Activated naive CD8-positive, alpha-beta T cell treated with anti-CD3 and anti-CD28 coated beads, Interleukin-2, amount 50 U/mL, for 24 hours (primary cell): ENCODE data around the gene UBE2O.
"Not testable (repeated sequence)": the region's sequence is repeated elsewhere in the genome, so short reads cannot be mapped to it uniquely, and the experiment has no call there.

Experiments
- ATAC-seq: fragments of 150-1000 bp; cut with Tn5 transposase; one replicate; pipeline ENCODE4 v1.10.0; 2021
- DNase-seq: peaks from one replicate; pipeline ENCODE4 v3.0.0; 2021
- H3K27ac Mint-ChIP-seq: one replicate; pipeline ENCODE4 v1.8.0; 2021; ENCODE audit warnings: mild to moderate bottlenecking, mixed read lengths
- H3K27me3 Mint-ChIP-seq: one replicate; pipeline ENCODE4 v1.8.0; 2021; ENCODE audit warnings: mixed read lengths
- H3K36me3 Mint-ChIP-seq: one replicate; pipeline ENCODE4 v1.8.0; 2021; ENCODE audit warnings: low read depth, mixed read lengths
- H3K4me1 Mint-ChIP-seq: one replicate; pipeline ENCODE4 v1.8.0; 2021; ENCODE audit warnings: mixed read lengths
- H3K4me3 Mint-ChIP-seq: one replicate; pipeline ENCODE4 v1.8.0; 2021; ENCODE audit warnings: mild to moderate bottlenecking, moderate library complexity, mixed read lengths
- H3K9me3 Mint-ChIP-seq: one replicate; pipeline ENCODE4 v1.8.0; 2021; ENCODE audit warnings: mixed read lengths

UBE2O gene

GRCh38 chr17:76363107-76363842, 89.7 kb downstream of the UBE2O start:
- no peak for DNase-seq
- H3K27me3 Mint-ChIP-seq: peaks cover 1% of the 10 kb centered on the region
- no peaks in the 10 kb centered on the region for H3K4me1 Mint-ChIP-seq
- H3K9me3 Mint-ChIP-seq: no peaks in the 10 kb centered on the region
- no peak for ATAC-seq
- H3K4me3 Mint-ChIP-seq: no peak overlapping the region
- no peak overlapping the region for H3K27ac Mint-ChIP-seq
- H3K36me3 Mint-ChIP-seq: no peaks in the 10 kb centered on the region

- no peak overlapping the region for H3K27ac Mint-ChIP-seq
- DNase-seq: no peak
- H3K4me1 Mint-ChIP-seq: no peaks in the 10 kb centered on the region
- H3K27me3 Mint-ChIP-seq: peaks cover 1% of the 10 kb centered on the region
- no peaks in the 10 kb centered on the region for H3K36me3 Mint-ChIP-seq
- H3K9me3 Mint-ChIP-seq: no peaks in the 10 kb centered on the region
- H3K4me3 Mint-ChIP-seq: no peak overlapping the region
- ATAC-seq: no peak
Measured at GRCh38 chr17:76360461-76360860, 92.5 kb downstream of the UBE2O start.

- H3K4me3 Mint-ChIP-seq, H3K4me1 Mint-ChIP-seq, H3K36me3 Mint-ChIP-seq, ATAC-seq, H3K9me3 Mint-ChIP-seq, H3K27ac Mint-ChIP-seq, DNase-seq, H3K27me3 Mint-ChIP-seq: not testable (repeated sequence)
Measured at GRCh38 chr17:76359776-76360175, 93.2 kb downstream of the UBE2O start.

- no peak overlapping the region for H3K4me3 Mint-ChIP-seq
- no peaks in the 10 kb centered on the region for H3K9me3 Mint-ChIP-seq
- DNase-seq: no peak
- no peaks in the 10 kb centered on the region for H3K36me3 Mint-ChIP-seq
- no peak overlapping the region for H3K27ac Mint-ChIP-seq
- peaks cover 7% of the 10 kb centered on the region for H3K4me1 Mint-ChIP-seq
- peaks cover 1% of the 10 kb centered on the region for H3K27me3 Mint-ChIP-seq
- no peak for ATAC-seq
Measured at GRCh38 chr17:76359375-76359774, 93.6 kb downstream of the UBE2O start.

GRCh38 chr17:76357597-76358158, 95.3 kb downstream of the UBE2O start:
- H3K36me3 Mint-ChIP-seq: no peaks in the 10 kb centered on the region
- H3K4me3 Mint-ChIP-seq: no peak overlapping the region
- no peak overlapping the region for H3K27ac Mint-ChIP-seq
- H3K27me3 Mint-ChIP-seq: peaks cover 1% of the 10 kb centered on the region
- DNase-seq (no peak), ATAC-seq (no peak)
- no peaks in the 10 kb centered on the region for H3K9me3 Mint-ChIP-seq
- H3K4me1 Mint-ChIP-seq: peaks cover 16% of the 10 kb centered on the region

- Mint-ChIP-seq H3K9me3 (no peaks in the 10 kb centered on the region), H3K27me3 (peaks cover 1% of the 10 kb centered on the region), H3K4me3 (no peak overlapping the region), H3K36me3 (no peaks in the 10 kb centered on the region), H3K4me1 (peaks cover 20% of the 10 kb centered on the region), H3K27ac (no peak overlapping the region)
- no peak for DNase-seq
- ATAC-seq: no peak
Measured at GRCh38 chr17:76356803-76357456, 96.0 kb downstream of the UBE2O start.

GRCh38 chr17:76354747-76355310, 98.1 kb downstream of the UBE2O start:
- DNase-seq: peak; percentile 8
- ATAC-seq: no peak
- Mint-ChIP-seq H3K27ac (peak overlapping the region; percentile 22), H3K4me3 (peak overlapping the region; percentile 95), H3K9me3 (no peaks in the 10 kb centered on the region), H3K27me3 (peaks cover 1% of the 10 kb centered on the region), H3K4me1 (peaks cover 25% of the 10 kb centered on the region), H3K36me3 (no peaks in the 10 kb centered on the region)

GRCh38 chr17:76354317-76354729, 98.6 kb downstream of the UBE2O start:
- Mint-ChIP-seq H3K4me3 (peak overlapping the region; percentile 95), H3K27me3 (no peaks in the 10 kb centered on the region), H3K36me3 (no peaks in the 10 kb centered on the region), H3K9me3 (no peaks in the 10 kb centered on the region), H3K27ac (peak overlapping the region; percentile 99), H3K4me1 (peaks cover 25% of the 10 kb centered on the region)
- ATAC-seq (no peak), DNase-seq (no peak)

- peak within 1 kb of the TSS; percentile 95 for H3K4me3 Mint-ChIP-seq
Measured at GRCh38 chr17:76353599-76354316, 99.2 kb downstream of the UBE2O start, which contains the start of gene PRPSAP1. Gene PRPSAP1 (minus strand): TSS chr17:76353916. CDS start chr17:76353703, 213 bp downstream.

GRCh38 chr17:76353004-76353598, 99.9 kb downstream of the UBE2O start:
- ATAC-seq: peak; percentile 12
- peak; percentile 29 for DNase-seq

More at GRCh38 chr17:76353599-76354316, 99.2 kb downstream of the UBE2O start, which contains the start of gene PRPSAP1:
- Mint-ChIP-seq H3K4me1 (peaks cover 25% of the 10 kb centered on the region), H3K36me3 (no peaks in the 10 kb centered on the region), H3K27me3 (no peaks in the 10 kb centered on the region), H3K27ac (peak within 1 kb of the TSS; percentile 99), H3K9me3 (no peaks in the 10 kb centered on the region)
- ATAC-seq (peak; percentile 98), DNase-seq (peak; percentile 82)

GRCh38 chr17:76351526-76352071, 101.4 kb downstream of the UBE2O start:
- H3K27ac Mint-ChIP-seq: no peak overlapping the region
- peaks cover 25% of the 10 kb centered on the region for H3K4me1 Mint-ChIP-seq
- peak overlapping the region; percentile 46 for H3K4me3 Mint-ChIP-seq
- no peaks in the 10 kb centered on the region for H3K9me3 Mint-ChIP-seq
- H3K36me3 Mint-ChIP-seq: peaks cover 8% of the 10 kb centered on the region
- DNase-seq: no peak
- no peaks in the 10 kb centered on the region for H3K27me3 Mint-ChIP-seq
- ATAC-seq: no peak

More at GRCh38 chr17:76353004-76353598, 99.9 kb downstream of the UBE2O start:
- H3K27ac Mint-ChIP-seq: peak overlapping the region; percentile 29
- no peaks in the 10 kb centered on the region for H3K36me3 Mint-ChIP-seq
- peak overlapping the region; percentile 95 for H3K4me3 Mint-ChIP-seq
- H3K27me3 Mint-ChIP-seq: no peaks in the 10 kb centered on the region
- peaks cover 25% of the 10 kb centered on the region for H3K4me1 Mint-ChIP-seq
- no peaks in the 10 kb centered on the region for H3K9me3 Mint-ChIP-seq

GRCh38 chr17:76350463-76350862, 102.5 kb downstream of the UBE2O start:
- H3K27ac Mint-ChIP-seq: no peak overlapping the region
- no peaks in the 10 kb centered on the region for H3K9me3 Mint-ChIP-seq
- peaks cover 9% of the 10 kb centered on the region for H3K36me3 Mint-ChIP-seq
- H3K27me3 Mint-ChIP-seq: no peaks in the 10 kb centered on the region
- peaks cover 25% of the 10 kb centered on the region for H3K4me1 Mint-ChIP-seq
- H3K4me3 Mint-ChIP-seq: no peak overlapping the region
- DNase-seq (no peak), ATAC-seq (no peak)

GRCh38 chr17:76346936-76347335, 106.0 kb downstream of the UBE2O start:
- DNase-seq, H3K27me3 Mint-ChIP-seq, H3K9me3 Mint-ChIP-seq, ATAC-seq, H3K4me1 Mint-ChIP-seq, H3K4me3 Mint-ChIP-seq, H3K27ac Mint-ChIP-seq: not testable (repeated sequence)
- peaks cover 21% of the 10 kb centered on the region for H3K36me3 Mint-ChIP-seq
